SK-N-SH treated with all-trans-retinoic acid at 6 μM for 48 hours (cell line): Measurements from ENCODE around the gene EEA1.

ENCODE experiments used
- CREB5 ChIP-seq: fragments of 250-450 bp; sonication (Bioruptor Pico); IDR thresholded peaks from 2 replicates; pipeline ENCODE4 v1.5.1; 2020; ENCODE audit warnings: low read depth, mild to moderate bottlenecking, moderate library complexity
- CSRNP3 ChIP-seq: fragments of 250-450 bp; sonication (Bioruptor Pico); IDR thresholded peaks from 2 replicates; pipeline ENCODE4 v1.5.1; 2021; ENCODE audit warnings: mild to moderate bottlenecking, moderate library complexity
- GLIS3 ChIP-seq: fragments of 250-450 bp; sonication (Bioruptor Pico); IDR thresholded peaks from 2 replicates; pipeline ENCODE4 v1.5.0; 2020; ENCODE audit warnings: mild to moderate bottlenecking, moderate library complexity
- ISL1 ChIP-seq: fragments of 250-450 bp; sonication (Bioruptor Pico); IDR thresholded peaks from 2 replicates; pipeline ENCODE4 v2.1.2; 2022; ENCODE audit warnings: mild to moderate bottlenecking, moderate library complexity
- PATZ1 ChIP-seq: fragments of 250-450 bp; sonication (Bioruptor Pico); IDR thresholded peaks from 2 replicates; pipeline ENCODE4 v1.8.0; 2020; ENCODE audit warnings: mild to moderate bottlenecking, moderate library complexity, borderline replicate concordance
- TCF4 ChIP-seq: fragments of 250-450 bp; sonication (Bioruptor Pico); IDR thresholded peaks from 2 replicates; pipeline ENCODE4 v1.8.0; 2021; ENCODE audit warnings: mild to moderate bottlenecking, moderate library complexity, borderline replicate concordance
- TOX ChIP-seq: fragments of 250-450 bp; sonication (Bioruptor Pico); IDR thresholded peaks from 2 replicates; pipeline ENCODE4 v1.8.0; 2021; ENCODE audit warnings: mild to moderate bottlenecking, moderate library complexity, borderline replicate concordance
- TSHZ2 ChIP-seq: fragments of 250-450 bp; sonication (Bioruptor Pico); IDR thresholded peaks from 2 replicates; pipeline ENCODE4 v1.5.0; 2020; ENCODE audit warnings: mild to moderate bottlenecking, moderate library complexity
- ZNF70 ChIP-seq: fragments of 450-650 bp; formaldehyde crosslinking; IDR thresholded peaks from 2 replicates; pipeline ENCODE4 v1.5.0; 2020; ENCODE audit warnings: mild to moderate bottlenecking, moderate library complexity

- TF ChIP-seq CSRNP3 (CRISPR knock-in tag) (no peak), ISL1 (CRISPR knock-in tag) (no peak), TOX (CRISPR knock-in tag) (no peak), ZNF70 (no peak), TSHZ2 (CRISPR knock-in tag) (no peak), PATZ1 (CRISPR knock-in tag) (no peak), TCF4 (no peak), GLIS3 (CRISPR knock-in tag) (no peak), CREB5 (CRISPR knock-in tag) (no peak)
These were observed 174.9 kb downstream of the EEA1 start for GRCh38 chr12:92753976-92754885.
